ENCODE measurements around the gene PIK3AP1. TPM values are rescaled to one million over a fixed set of nuclear protein-coding genes. Genes with fewer than 3 reads are reported as not detected.

The PIK3AP1 gene
- total RNA-seq, 1 experiment from 2014 or later, result 4.3 TPM

- H3K27ac Mint-ChIP-seq, result no peak overlapping the region
- ATAC-seq (no peak), DNase-seq (ENCODE audit: low spot score) (no peak)
- peaks cover 10% of the 10 kb centered on the region for H3K4me1 Mint-ChIP-seq
- TF ChIP-seq, protein P1, sequence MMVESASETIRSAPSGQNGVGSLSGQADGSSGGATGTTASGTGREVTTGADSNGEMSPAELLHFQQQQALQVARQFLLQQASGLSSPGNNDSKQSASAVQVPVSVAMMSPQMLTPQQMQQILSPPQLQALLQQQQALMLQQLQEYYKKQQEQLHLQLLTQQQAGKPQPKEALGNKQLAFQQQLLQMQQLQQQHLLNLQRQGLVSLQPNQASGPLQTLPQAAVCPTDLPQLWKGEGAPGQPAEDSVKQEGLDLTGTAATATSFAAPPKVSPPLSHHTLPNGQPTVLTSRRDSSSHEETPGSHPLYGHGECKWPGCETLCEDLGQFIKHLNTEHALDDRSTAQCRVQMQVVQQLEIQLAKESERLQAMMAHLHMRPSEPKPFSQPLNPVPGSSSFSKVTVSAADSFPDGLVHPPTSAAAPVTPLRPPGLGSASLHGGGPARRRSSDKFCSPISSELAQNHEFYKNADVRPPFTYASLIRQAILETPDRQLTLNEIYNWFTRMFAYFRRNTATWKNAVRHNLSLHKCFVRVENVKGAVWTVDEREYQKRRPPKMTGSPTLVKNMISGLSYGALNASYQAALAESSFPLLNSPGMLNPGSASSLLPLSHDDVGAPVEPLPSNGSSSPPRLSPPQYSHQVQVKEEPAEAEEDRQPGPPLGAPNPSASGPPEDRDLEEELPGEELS (CRISPR knock-in tag; IDR thresholded peaks at IDR 0.05), result no peak
- TF ChIP-seq ZBTB43 (CRISPR knock-in tag; IDR thresholded peaks at IDR 0.05) (no peak), MXD4 (CRISPR knock-in tag; IDR thresholded peaks at IDR 0.05; ENCODE audit: borderline replicate concordance) (no peak), GTF2I (CRISPR knock-in tag; conservative IDR thresholded peaks at IDR 0.05) (no peak), GABPB1 (CRISPR knock-in tag; IDR thresholded peaks at IDR 0.05) (no peak), TP53 (CRISPR knock-in tag; IDR thresholded peaks at IDR 0.05) (no peak), NFE2L1 (CRISPR knock-in tag; IDR thresholded peaks at IDR 0.05) (no peak), MLX (CRISPR knock-in tag; IDR thresholded peaks at IDR 0.05) (no peak), ZNF232 (CRISPR knock-in tag; IDR thresholded peaks at IDR 0.05) (no peak), SMAD4 (CRISPR knock-in tag; IDR thresholded peaks at IDR 0.05) (no peak)
- TF ChIP-seq, protein P2, sequence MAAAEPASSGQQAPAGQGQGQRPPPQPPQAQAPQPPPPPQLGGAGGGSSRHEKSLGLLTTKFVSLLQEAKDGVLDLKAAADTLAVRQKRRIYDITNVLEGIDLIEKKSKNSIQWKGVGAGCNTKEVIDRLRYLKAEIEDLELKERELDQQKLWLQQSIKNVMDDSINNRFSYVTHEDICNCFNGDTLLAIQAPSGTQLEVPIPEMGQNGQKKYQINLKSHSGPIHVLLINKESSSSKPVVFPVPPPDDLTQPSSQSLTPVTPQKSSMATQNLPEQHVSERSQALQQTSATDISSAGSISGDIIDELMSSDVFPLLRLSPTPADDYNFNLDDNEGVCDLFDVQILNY (CRISPR knock-in tag; IDR thresholded peaks at IDR 0.05), result no peak
- peaks cover 1% of the 10 kb centered on the region for H3K27me3 Mint-ChIP-seq (ENCODE audit: low read depth)
- ChIA-PET POLR2A (no interaction called here), CTCF (interaction anchor here (1.3 kb wide), 1 partner anchor 84 kb away, joined by 3 read pairs; no protein-coding TSS in a partner anchor)
- no peaks in the 10 kb centered on the region for H3K36me3 Mint-ChIP-seq
- no peak overlapping the region for H3K4me3 Mint-ChIP-seq
- H3K9me3 Mint-ChIP-seq, result no peaks in the 10 kb centered on the region
These were observed 4.3 kb upstream of the PIK3AP1 start for GRCh38 chr10:96724621-96725020.

DNA sequence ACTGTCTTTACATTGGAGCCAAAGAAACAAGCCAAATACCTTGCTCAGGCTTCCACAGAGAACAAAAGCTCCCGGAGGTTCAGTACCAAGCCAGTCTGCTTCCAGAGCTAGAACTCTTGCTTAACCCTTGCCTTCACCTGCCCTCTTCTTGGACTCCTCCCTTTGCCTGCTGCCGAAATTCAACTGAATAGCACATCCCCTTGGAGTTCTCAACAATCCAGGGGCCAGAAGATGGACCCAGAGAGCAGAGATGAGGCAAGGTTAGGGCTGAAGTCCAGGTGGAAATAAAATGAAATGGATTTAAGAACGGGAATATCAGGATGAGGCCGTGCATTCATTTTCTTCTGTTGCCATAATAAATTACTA, 876 bp upstream of the PIK3AP1 start:
- peaks cover 19% of the 10 kb centered on the region for H3K4me1 Mint-ChIP-seq
- peaks cover 9% of the 10 kb centered on the region for H3K27me3 Mint-ChIP-seq (ENCODE audit: low read depth)
- no peak for DNase-seq (ENCODE audit: low spot score)
- TF ChIP-seq TEAD1 (CRISPR knock-in tag; IDR thresholded peaks at IDR 0.05) (no peak), GRHL2 (CRISPR knock-in tag; IDR thresholded peaks at IDR 0.05; ENCODE audit: insufficient replicate concordance, severe bottlenecking) (no peak), ZNF317 (CRISPR knock-in tag; IDR thresholded peaks at IDR 0.05; ENCODE audit: borderline replicate concordance, low read depth) (no peak), AR (CRISPR knock-in tag; IDR thresholded peaks at IDR 0.05) (no peak), RORB (CRISPR knock-in tag; IDR thresholded peaks at IDR 0.05) (no peak), KAT7 (CRISPR knock-in tag; IDR thresholded peaks at IDR 0.05; ENCODE audit: borderline replicate concordance) (no peak), ATF2 (CRISPR knock-in tag; IDR thresholded peaks at IDR 0.05; ENCODE audit: borderline replicate concordance, low read depth) (no peak), SP1 (CRISPR knock-in tag; conservative IDR thresholded peaks at IDR 0.05) (no peak)
- TF ChIP-seq, protein P3, sequence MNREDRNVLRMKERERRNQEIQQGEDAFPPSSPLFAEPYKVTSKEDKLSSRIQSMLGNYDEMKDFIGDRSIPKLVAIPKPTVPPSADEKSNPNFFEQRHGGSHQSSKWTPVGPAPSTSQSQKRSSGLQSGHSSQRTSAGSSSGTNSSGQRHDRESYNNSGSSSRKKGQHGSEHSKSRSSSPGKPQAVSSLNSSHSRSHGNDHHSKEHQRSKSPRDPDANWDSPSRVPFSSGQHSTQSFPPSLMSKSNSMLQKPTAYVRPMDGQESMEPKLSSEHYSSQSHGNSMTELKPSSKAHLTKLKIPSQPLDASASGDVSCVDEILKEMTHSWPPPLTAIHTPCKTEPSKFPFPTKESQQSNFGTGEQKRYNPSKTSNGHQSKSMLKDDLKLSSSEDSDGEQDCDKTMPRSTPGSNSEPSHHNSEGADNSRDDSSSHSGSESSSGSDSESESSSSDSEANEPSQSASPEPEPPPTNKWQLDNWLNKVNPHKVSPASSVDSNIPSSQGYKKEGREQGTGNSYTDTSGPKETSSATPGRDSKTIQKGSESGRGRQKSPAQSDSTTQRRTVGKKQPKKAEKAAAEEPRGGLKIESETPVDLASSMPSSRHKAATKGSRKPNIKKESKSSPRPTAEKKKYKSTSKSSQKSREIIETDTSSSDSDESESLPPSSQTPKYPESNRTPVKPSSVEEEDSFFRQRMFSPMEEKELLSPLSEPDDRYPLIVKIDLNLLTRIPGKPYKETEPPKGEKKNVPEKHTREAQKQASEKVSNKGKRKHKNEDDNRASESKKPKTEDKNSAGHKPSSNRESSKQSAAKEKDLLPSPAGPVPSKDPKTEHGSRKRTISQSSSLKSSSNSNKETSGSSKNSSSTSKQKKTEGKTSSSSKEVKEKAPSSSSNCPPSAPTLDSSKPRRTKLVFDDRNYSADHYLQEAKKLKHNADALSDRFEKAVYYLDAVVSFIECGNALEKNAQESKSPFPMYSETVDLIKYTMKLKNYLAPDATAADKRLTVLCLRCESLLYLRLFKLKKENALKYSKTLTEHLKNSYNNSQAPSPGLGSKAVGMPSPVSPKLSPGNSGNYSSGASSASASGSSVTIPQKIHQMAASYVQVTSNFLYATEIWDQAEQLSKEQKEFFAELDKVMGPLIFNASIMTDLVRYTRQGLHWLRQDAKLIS (CRISPR knock-in tag; IDR thresholded peaks at IDR 0.05; ENCODE audit: borderline replicate concordance), result no peak
- TF ChIP-seq, protein P4, sequence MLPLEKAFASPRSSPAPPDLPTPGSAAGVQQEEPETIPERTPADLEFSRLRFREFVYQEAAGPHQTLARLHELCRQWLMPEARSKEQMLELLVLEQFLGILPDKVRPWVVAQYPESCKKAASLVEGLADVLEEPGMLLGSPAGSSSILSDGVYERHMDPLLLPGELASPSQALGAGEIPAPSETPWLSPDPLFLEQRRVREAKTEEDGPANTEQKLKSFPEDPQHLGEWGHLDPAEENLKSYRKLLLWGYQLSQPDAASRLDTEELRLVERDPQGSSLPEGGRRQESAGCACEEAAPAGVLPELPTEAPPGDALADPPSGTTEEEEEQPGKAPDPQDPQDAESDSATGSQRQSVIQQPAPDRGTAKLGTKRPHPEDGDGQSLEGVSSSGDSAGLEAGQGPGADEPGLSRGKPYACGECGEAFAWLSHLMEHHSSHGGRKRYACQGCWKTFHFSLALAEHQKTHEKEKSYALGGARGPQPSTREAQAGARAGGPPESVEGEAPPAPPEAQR (CRISPR knock-in tag; IDR thresholded peaks at IDR 0.05), result no peak
- POLR2A ChIA-PET, result interaction anchor here (0.5 kb wide), 1 partner anchor 677 kb away, joined by 3 read pairs; no protein-coding TSS in a partner anchor
- CTCF ChIA-PET, result interaction anchor here (1.0 to 1.4 kb wide), 6 partner anchors 19 to 346 kb away, joined by 3 to 6 read pairs (median 4); no protein-coding TSS in a partner anchor
- peak; percentile 58 for ATAC-seq
- H3K4me3 Mint-ChIP-seq, result peak overlapping the region; percentile 69
- 0 out of 2 replicates have a peak, but pooled peaks cover 3% of the 10 kb centered on the region for H3K36me3 Mint-ChIP-seq
- H3K9me3 Mint-ChIP-seq, result 0 out of 2 replicates have a peak, but pooled peaks cover 4% of the 10 kb centered on the region
- 0 out of 2 replicates have a peak overlapping the region, but pooled peaks have one; percentile 13 for H3K27ac Mint-ChIP-seq
